Astrocyte of the spinal cord (primary cell): ENCODE data around the gene UMODL1.

ENCODE experiments used
- DNase-seq: peaks from one replicate; pipeline ENCODE4 v3.0.0; 2011; ENCODE audit warnings: low read depth, low spot score
- H3K4me3 ChIP-seq: 2 replicates; pipeline ENCODE4 v1.5.1; 2011; ENCODE audit warnings: low read depth, mild to moderate bottlenecking, low read length, moderate library complexity
- CTCF ChIP-seq: IDR thresholded peaks from 2 replicates; pipeline ENCODE4 v1.5.1; 2012; ENCODE audit warnings: low read depth, mild to moderate bottlenecking, low read length, inconsistent platforms
- in situ Hi-C: cut with HindIII; loops from 2 replicates; pipeline ENCODE4 v1.10.0; 2017; ENCODE audit warnings: low sequenced_read_pairs

Gene UMODL1

GRCh38 chr21:42094811-42095210 is 23.7 kb downstream of the UMODL1 start:
- no peak for TF ChIP-seq CTCF
- no peak overlapping the region for H3K4me3 ChIP-seq
- in situ Hi-C loops = no loop called here
- no peak for DNase-seq

GRCh38 chr21:42095581-42095980 is 24.5 kb downstream of the UMODL1 start:
- DNase-seq = no peak
- TF ChIP-seq CTCF = no peak
- in situ Hi-C loops = no loop called here
- no peak overlapping the region for H3K4me3 ChIP-seq

- in situ Hi-C loops = no loop called here
- no peak overlapping the region for H3K4me3 ChIP-seq
- no peak for TF ChIP-seq CTCF
- DNase-seq = no peak
These were observed 25.4 kb downstream of the UMODL1 start for GRCh38 chr21:42096566-42096965.

- no peak for DNase-seq
- no peak overlapping the region for H3K4me3 ChIP-seq
- in situ Hi-C loops = no loop called here
- no peak for TF ChIP-seq CTCF
These were observed 26.2 kb downstream of the UMODL1 start for GRCh38 chr21:42097274-42097673.

GRCh38 chr21:42097860-42098454 is 26.8 kb downstream of the UMODL1 start:
- TF ChIP-seq CTCF = no peak
- DNase-seq = peak; percentile 96
- in situ Hi-C loops = no loop called here
- no peak overlapping the region for H3K4me3 ChIP-seq

GRCh38 chr21:42098957-42099505 is 27.9 kb downstream of the UMODL1 start:
- DNase-seq = no peak
- no peak for TF ChIP-seq CTCF
- no peak overlapping the region for H3K4me3 ChIP-seq
- in situ Hi-C loops = no loop called here
